K562 (cell line): ENCODE measurements around the gene NAGPA. TPM values are rescaled to one million over a fixed set of nuclear protein-coding genes. Genes with fewer than 3 reads are reported as not detected.

Experiments
- ATAC-seq: fragments of 200-7000 bp; cut with Tn5 transposase; 3 replicates; pipeline ENCODE4 v1.9.1; 2020; ENCODE audit warnings: moderate library complexity
- BruUV-seq: library from RNA; stranded (reverse); fragments of 400-500 nt; replicated peaks from 2 replicates; lab custom pipeline; 2021; lab: Mats Ljungman, UMichigan
- CTCF ChIA-PET: fragments of 300-600 bp; formaldehyde crosslinking; extraction: SDS; loops from one replicate; lab custom pipeline; 2021; ENCODE audit warnings: low intra/inter-chr PET ratio; lab: Yijun Ruan, JAX
- POLR2A ChIA-PET: fragments of 300-600, 350-650 bp; sonication (Branson Sonifier 250); formaldehyde crosslinking; extraction: SDS; loops from one replicate; lab custom pipeline; 2021; ENCODE audit warnings: antibody characterized with exemption, inconsistent platforms; lab: Yijun Ruan, JAX
- DNase-seq, 4 experiments: peaks; one replicate each; pipeline versions ENCODE4 v3.0.0 to v3.0.0-alpha.2; 2011 to 2018; ENCODE audit warnings: low spot score in 3 of 4, mixed read lengths in 3 of 4; ENCODE audit errors: extremely low read depth in 1 of 4
- FAIRE-seq: peaks from 2 replicates; lab custom pipeline; 2011; peaks lifted over from hg19 to GRCh38; lab: Jason Lieb, UNC
- H2AFZ ChIP-seq: 2 replicates; pipeline ENCODE4 v1.6.0; 2011; ENCODE audit warnings: low read depth, low read length, control low read depth, inconsistent platforms
- H3K27ac ChIP-seq: fragments of 200-600 bp; 3 replicates; pipeline ENCODE4 v1.8.0; 2011; ENCODE audit warnings: low read depth, mild to moderate bottlenecking, control low read depth, inconsistent platforms, low read length, moderate library complexity, mixed read lengths; ENCODE audit errors: extremely low read depth
- H3K27me3 ChIP-seq, 2 experiments: fragments of 300-600 bp in 1 of 2; 2 replicates in 1 of 2; 3 replicates in 1 of 2; pipeline versions ENCODE4 v1.6.0 to v1.8.0; 2011; ENCODE audit warnings: inconsistent platforms in 2 of 2, low read length in 2 of 2, mild to moderate bottlenecking in 1 of 2, mixed read lengths in 1 of 2, moderate library complexity in 1 of 2; ENCODE audit not compliant: control insufficient read depth in 2 of 2, insufficient read depth in 2 of 2
- H3K36me3 ChIP-seq: fragments of 300-600 bp; 3 replicates; pipeline ENCODE4 v1.8.0; 2011; ENCODE audit warnings: mild to moderate bottlenecking, low read length, inconsistent platforms; ENCODE audit not compliant: control insufficient read depth, insufficient read depth
- H3K4me1 ChIP-seq, 2 experiments: fragments of 200-600 bp in 1 of 2; replicated peaks in 1 of 2; 2 replicates in 1 of 2; 3 replicates in 1 of 2; pipeline versions ENCODE4 v1.5.1 to v1.8.0; 2011; ENCODE audit warnings: inconsistent platforms in 2 of 2, low read length in 2 of 2, mild to moderate bottlenecking in 1 of 2, mixed read lengths in 1 of 2, moderate library complexity in 1 of 2; ENCODE audit not compliant: control insufficient read depth in 2 of 2, insufficient read depth in 2 of 2
- H3K4me2 ChIP-seq: 2 replicates; pipeline ENCODE4 v1.6.1; 2011; ENCODE audit warnings: low read length, control low read depth, inconsistent platforms, mixed read lengths; ENCODE audit not compliant: insufficient read depth
- H3K4me3 ChIP-seq: fragments of 200-600 bp; sonication (generic), shearing (Covaris generic); 2 replicates; pipeline ENCODE4 v1.5.1; 2016; ENCODE audit warnings: control low read depth, inconsistent platforms
- H3K79me2 ChIP-seq: fragments of 200-600 bp; 3 replicates; pipeline ENCODE4 v1.8.0; 2011; ENCODE audit warnings: low read length, inconsistent platforms; ENCODE audit not compliant: control insufficient read depth, insufficient read depth
- H3K9ac ChIP-seq, 2 experiments: 2 replicates each; pipeline versions ENCODE4 v1.6.0 to v1.6.1; 2011; ENCODE audit warnings: low read depth in 2 of 2, low read length in 2 of 2, control low read depth in 1 of 2, inconsistent platforms in 1 of 2, mild to moderate bottlenecking in 1 of 2, mixed read lengths in 1 of 2; ENCODE audit not compliant: insufficient read depth in 1 of 2
- H3K9me1 ChIP-seq: one replicate; pipeline ENCODE4 v1.6.0; 2011; ENCODE audit warnings: inconsistent platforms, mild to moderate bottlenecking, low read length, moderate library complexity; ENCODE audit not compliant: control insufficient read depth, insufficient read depth
- H3K9me3 ChIP-seq: replicated peaks from 2 replicates; pipeline ENCODE4 v1.5.1; 2011; ENCODE audit warnings: low read depth, low read length, inconsistent platforms; ENCODE audit not compliant: control insufficient read depth, insufficient read depth
- H4K20me1 ChIP-seq: replicated peaks from 2 replicates; pipeline ENCODE4 v1.6.1; 2011; ENCODE audit warnings: low read length, inconsistent platforms, mixed read lengths; ENCODE audit not compliant: control insufficient read depth, insufficient read depth
- BCOR ChIP-seq: fragments of 450-650 bp; IDR thresholded peaks from 2 replicates; pipeline ENCODE4 v1.6.1; 2016
- CC2D1A ChIP-seq: fragments of 450-650 bp; IDR thresholded peaks from 2 replicates; pipeline ENCODE4 v1.6.1; 2017; ENCODE audit warnings: mild to moderate bottlenecking
- CSDE1 ChIP-seq, 2 experiments: fragments of 450-650 bp; IDR thresholded peaks; 2 replicates each; pipeline ENCODE4 v1.6.1; 2016; ENCODE audit warnings: mild to moderate bottlenecking in 1 of 2
- GTF2F1 ChIP-seq: IDR thresholded peaks from 2 replicates; pipeline ENCODE4 v1.6.1; 2011; ENCODE audit warnings: low read depth, low read length, improper control_type of control experiment
- NR2C1 ChIP-seq, 2 experiments: fragments of 450-650 bp; IDR thresholded peaks; 2 replicates each; pipeline ENCODE4 v1.6.1; 2017; ENCODE audit warnings: mild to moderate bottlenecking in 2 of 2, antibody characterized with exemption in 1 of 2, inconsistent platforms in 1 of 2, missing compliant biosample characterization in 1 of 2, missing genetic modification characterization in 1 of 2
- POLR2H ChIP-seq: IDR thresholded peaks from 2 replicates; pipeline ENCODE4 v1.6.1; 2016; ENCODE audit warnings: missing genetic modification characterization, low read depth, mild to moderate bottlenecking, control low read depth, missing compliant biosample characterization, moderate library complexity
- RAD21 ChIP-seq, 2 experiments: fragments of 250-450 bp in 1 of 2; fragments of 450-650 bp in 1 of 2; sonication (Bioruptor Pico) in 1 of 2; formaldehyde crosslinking in 1 of 2; IDR thresholded peaks in 1 of 2; conservative IDR thresholded peaks in 1 of 2; 2 replicates each; pipeline versions ENCODE4 v1.4.0 to v1.8.0; 2020 to 2022; ENCODE audit warnings: mild to moderate bottlenecking in 2 of 2, moderate library complexity in 1 of 2
- RAD51 ChIP-seq: fragments of 450-650 bp; IDR thresholded peaks from 2 replicates; pipeline ENCODE4 v1.7.1; 2016; ENCODE audit warnings: low read depth, mild to moderate bottlenecking, borderline replicate concordance
- STAT5B ChIP-seq: fragments of 250-450 bp; sonication (Bioruptor Pico); IDR thresholded peaks from 2 replicates; pipeline ENCODE4 v1.8.0; 2021; ENCODE audit warnings: mild to moderate bottlenecking, inconsistent platforms
- YY1 ChIP-seq, 3 experiments: IDR thresholded peaks; 2 replicates each; pipeline ENCODE4 v1.6.1; 2011; ENCODE audit warnings: low read length in 2 of 3, mild to moderate bottlenecking in 2 of 3, moderate library complexity in 2 of 3, borderline replicate concordance in 1 of 3, control low read depth in 1 of 3, low read depth in 1 of 3; ENCODE audit not compliant: insufficient read depth in 3 of 3, insufficient replicate concordance in 2 of 3, control insufficient read depth in 1 of 3, insufficient read length in 1 of 3; ENCODE audit errors: extremely low read depth in 1 of 3
- ZBTB40 ChIP-seq, 2 experiments: fragments of 450-650 bp in 1 of 2; sonication (generic) in 1 of 2; formaldehyde crosslinking in 1 of 2; IDR thresholded peaks; 2 replicates each; pipeline versions ENCODE4 v1.7.1 to v1.9.0; 2016 to 2022; ENCODE audit warnings: inconsistent platforms in 1 of 2, mild to moderate bottlenecking in 1 of 2, missing genetic modification reagents in 1 of 2
- ZNF274 ChIP-seq: IDR thresholded peaks from 2 replicates; pipeline ENCODE4 v1.6.1; 2011; ENCODE audit warnings: low read depth, mild to moderate bottlenecking, low read length, moderate library complexity, borderline replicate concordance
- ZNF316 ChIP-seq: fragments of 450-650 bp; IDR thresholded peaks from 2 replicates; pipeline ENCODE4 v1.6.1; 2016
- ZNF354B ChIP-seq: fragments of 250-450 bp; sonication (Bioruptor Pico); IDR thresholded peaks from 2 replicates; pipeline ENCODE4 v1.4.0; 2020
- ZNF76 ChIP-seq: fragments of 250-450 bp; sonication (Bioruptor Pico); IDR thresholded peaks from 2 replicates; pipeline ENCODE4 v1.4.0; 2020; ENCODE audit warnings: mild to moderate bottlenecking, moderate library complexity, borderline replicate concordance
- WGBS: fragments of 100-300 bp; shearing (Covaris generic); methylation state at CpG from one replicate; pipeline ENCODE4 v1.1.6; 2016; ENCODE audit warnings: low coverage, mixed read lengths; ENCODE audit not compliant: insufficient coverage; ENCODE audit errors: missing lambda C conversion rate; 5-methylcytosine and 5-hydroxymethylcytosine counted together
- in situ Hi-C: fragments of 300-500 bp; cut with MboI; formaldehyde crosslinking; loops from 4 replicates; pipeline ENCODE4 v1.15.0; 2018; ENCODE audit warnings: inconsistent platforms, mixed read lengths
- intact Hi-C: fragments of 100-400 bp; cut with micrococcal nuclease; formaldehyde crosslinking; loops from 2 replicates; pipeline ENCODE4 v1.14.2; 2022
- polyA plus RNA-seq, 8 experiments: library from polyadenylated mRNA; depleted of rRNA in 4 of 8; stranded (reverse) in 5 of 8; unstranded in 3 of 8; fragments of >200 nt; fragmentation: Nextera tagmentation in 2 of 8; fragmentation: Illumina TruSeq in 1 of 8; extraction: Ambion mirVana in 2 of 8; extraction: Trizol in 1 of 8; gene quantifications; 2 replicates each; pipeline versions ENCODE4 v1.2.1 to v1.2.3, GENCODE V29; 2011 to 2014; ENCODE audit warnings: inconsistent platforms in 1 of 8, missing spikeins in 1 of 8
- total RNA-seq, 7 experiments: library from RNA; depleted of rRNA in 6 of 7; stranded (reverse); fragments of >200 nt in 6 of 7; fragmentation: Illumina TruSeq in 2 of 7; extraction: Trizol in 2 of 7; gene quantifications; 2 replicates each; pipeline versions ENCODE4 v1.2.1 to v1.2.3, GENCODE V29; 2011 to 2021; ENCODE audit warnings: low replicate concordance in 1 of 7

Gene NAGPA
- total and polyA plus RNA-seq, 9 of the 15 experiments (the other 6 are each of a cell fraction or from before 2014, with no cell fraction given): 0.15 to 12.7 (median 4.6) TPM

DNA sequence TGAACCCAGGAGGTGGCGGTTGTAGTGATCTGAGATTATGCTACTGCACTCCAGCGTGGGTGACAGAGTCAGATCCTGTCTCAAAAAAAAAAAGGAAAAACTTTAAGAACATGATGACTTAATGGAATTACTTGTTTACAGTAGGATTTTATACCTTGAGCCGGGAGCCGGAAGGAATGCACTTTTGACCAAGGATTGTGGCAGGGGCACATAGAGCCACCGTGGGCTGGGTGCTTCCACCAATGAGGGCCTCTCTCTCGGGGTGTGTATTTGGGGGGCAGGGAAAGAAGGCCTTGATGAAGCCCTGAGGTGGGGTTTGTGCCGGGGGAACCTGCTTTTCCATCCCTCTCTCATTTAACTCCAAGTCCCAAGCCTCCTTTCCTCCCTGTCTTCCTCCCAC, 6.7 kb upstream of the NAGPA start:
- ATAC-seq (no peak), FAIRE-seq (no peak), DNase-seq (no peak)
- BruUV-seq: no TSS peak
- Histone ChIP-seq H3K9ac (no peak overlapping the region), H4K20me1 (peaks cover 15% of the 10 kb centered on the region), H3K9me1 (no peaks in the 10 kb centered on the region), H3K27ac (no peak overlapping the region), H3K9me3 (no peaks in the 10 kb centered on the region), H3K79me2 (no peaks in the 10 kb centered on the region), H3K36me3 (no peaks in the 10 kb centered on the region), H3K27me3 (peaks cover 40 to 48% of the 10 kb centered on the region in 2 experiments; a peak in 4 of 5 replicates), H2AFZ (no peak overlapping the region), H3K4me1 (peaks cover 0 to 7% of the 10 kb centered on the region in 2 experiments; a peak in 3 of 5 replicates), H3K4me2 (no peak overlapping the region), H3K4me3 (no peak overlapping the region)
- in situ Hi-C loops: no loop called here
- intact Hi-C loops: no loop called here
- POLR2A ChIA-PET: no interaction called here
- CTCF ChIA-PET: no interaction called here
- WGBS: 11% methylated on average over 6 of the region's 7 CpGs
- TF ChIP-seq GTF2F1 (no peak), ZNF76 (CRISPR knock-in tag) (no peak), BCOR (no peak), ZNF274 (no peak), RAD21 (CRISPR knock-in tag; conservative IDR thresholded peaks at IDR 0.05 in 1 of 2, IDR thresholded peaks at IDR 0.05 in 1 of 2) (no peak), YY1 (IDR thresholded peaks at IDR 0.05; ENCODE audit: borderline replicate concordance in 1 of 3, control insufficient read depth in 1 of 3, extremely low read depth in 1 of 3, insufficient read depth in 3 of 3, insufficient read length in 1 of 3, insufficient replicate concordance in 2 of 3, low read depth in 1 of 3, low read length in 2 of 3) (no peak), STAT5B (CRISPR knock-in tag) (no peak), ZBTB40 (IDR thresholded peaks at IDR 0.05) (no peak), ZBTB40 (CRISPR knock-in tag; IDR thresholded peaks at IDR 0.05) (no peak), CC2D1A (no peak), CSDE1 (IDR thresholded peaks at IDR 0.05) (no peak), RAD51 (no peak), ZNF316 (no peak), NR2C1 (IDR thresholded peaks at IDR 0.05) (no peak), NR2C1 (tag; IDR thresholded peaks at IDR 0.05) (no peak), ZNF354B (CRISPR knock-in tag) (no peak), POLR2H (no peak)
